Measurements from ENCODE around the gene EPC2. TPM values are rescaled to one million over a fixed set of nuclear protein-coding genes. Genes with fewer than 3 reads are reported as not detected.

The EPC2 gene
- total and polyA plus RNA-seq, 2 experiments from 2014 or later: 6.3 to 27.0 TPM

DNA sequence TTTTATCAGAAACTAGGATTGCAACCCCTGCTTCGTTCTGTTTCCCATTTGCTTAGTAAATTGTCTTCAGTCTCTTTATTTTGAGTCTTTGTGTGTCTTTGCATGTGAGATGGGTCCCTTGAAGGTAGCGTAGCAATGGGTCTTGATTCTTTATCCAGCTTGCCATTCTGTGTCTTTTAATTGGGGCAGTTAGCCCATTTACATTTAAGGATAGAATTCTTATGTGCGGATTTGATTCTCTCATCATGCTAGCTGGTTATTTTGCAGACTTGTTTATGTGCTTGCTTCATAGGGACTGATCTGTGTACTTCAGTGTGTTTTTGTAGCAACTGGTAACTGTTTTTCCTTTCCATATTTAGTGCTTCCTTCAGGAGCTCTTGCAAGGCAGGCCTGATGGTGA lies 73.5 kb downstream of the EPC2 start:
- no peak for ATAC-seq
- peaks cover 16% of the 10 kb centered on the region for H3K36me3 Mint-ChIP-seq (ENCODE audit: low read depth)
- Histone ChIP-seq H3K4me2 (no peak overlapping the region), H3K27ac (ENCODE audit: low read depth) (no peak overlapping the region), H3K79me2 (replicated peaks; ENCODE audit: insufficient read depth) (peaks cover 100% of the 10 kb centered on the region), H3F3A (replicated peaks; ENCODE audit: low read depth) (no peaks in the 10 kb centered on the region), H3K36me3 (ENCODE audit: insufficient read depth) (no peaks in the 10 kb centered on the region), H2AFZ (no peak overlapping the region), H3K4me3 (no peak overlapping the region), H4K20me1 (replicated peaks; ENCODE audit: insufficient read depth) (peaks cover 3% of the 10 kb centered on the region; the same call in 1 of the 2 replicates), H3K4me1 (ENCODE audit: insufficient read depth) (peaks cover 27% of the 10 kb centered on the region), H3K27me3 (ENCODE audit: insufficient read depth) (no peaks in the 10 kb centered on the region), H3K9me2 (ENCODE audit: insufficient read depth) (peaks cover 10% of the 10 kb centered on the region; the same call in 1 of the 2 replicates)
- no peak for DNase-seq (ENCODE audit: low spot score)
- no peak overlapping the region for H3K4me3 Mint-ChIP-seq
- H3K27ac Mint-ChIP-seq: no peak overlapping the region
- peaks cover 4% of the 10 kb centered on the region for H3K27me3 Mint-ChIP-seq (ENCODE audit: insufficient read depth, low read depth, poor library complexity)
- no peaks in the 10 kb centered on the region for H3K9me3 Mint-ChIP-seq
- no peak for TF ChIP-seq EZH2 (IDR thresholded peaks at IDR 0.05; ENCODE audit: low read depth, unreplicated experiment)
- TF ChIP-seq CREB1 (CRISPR knock-in tag; IDR thresholded peaks at IDR 0.05; ENCODE audit: low read depth): no peak
- TF ChIP-seq, protein P1, sequence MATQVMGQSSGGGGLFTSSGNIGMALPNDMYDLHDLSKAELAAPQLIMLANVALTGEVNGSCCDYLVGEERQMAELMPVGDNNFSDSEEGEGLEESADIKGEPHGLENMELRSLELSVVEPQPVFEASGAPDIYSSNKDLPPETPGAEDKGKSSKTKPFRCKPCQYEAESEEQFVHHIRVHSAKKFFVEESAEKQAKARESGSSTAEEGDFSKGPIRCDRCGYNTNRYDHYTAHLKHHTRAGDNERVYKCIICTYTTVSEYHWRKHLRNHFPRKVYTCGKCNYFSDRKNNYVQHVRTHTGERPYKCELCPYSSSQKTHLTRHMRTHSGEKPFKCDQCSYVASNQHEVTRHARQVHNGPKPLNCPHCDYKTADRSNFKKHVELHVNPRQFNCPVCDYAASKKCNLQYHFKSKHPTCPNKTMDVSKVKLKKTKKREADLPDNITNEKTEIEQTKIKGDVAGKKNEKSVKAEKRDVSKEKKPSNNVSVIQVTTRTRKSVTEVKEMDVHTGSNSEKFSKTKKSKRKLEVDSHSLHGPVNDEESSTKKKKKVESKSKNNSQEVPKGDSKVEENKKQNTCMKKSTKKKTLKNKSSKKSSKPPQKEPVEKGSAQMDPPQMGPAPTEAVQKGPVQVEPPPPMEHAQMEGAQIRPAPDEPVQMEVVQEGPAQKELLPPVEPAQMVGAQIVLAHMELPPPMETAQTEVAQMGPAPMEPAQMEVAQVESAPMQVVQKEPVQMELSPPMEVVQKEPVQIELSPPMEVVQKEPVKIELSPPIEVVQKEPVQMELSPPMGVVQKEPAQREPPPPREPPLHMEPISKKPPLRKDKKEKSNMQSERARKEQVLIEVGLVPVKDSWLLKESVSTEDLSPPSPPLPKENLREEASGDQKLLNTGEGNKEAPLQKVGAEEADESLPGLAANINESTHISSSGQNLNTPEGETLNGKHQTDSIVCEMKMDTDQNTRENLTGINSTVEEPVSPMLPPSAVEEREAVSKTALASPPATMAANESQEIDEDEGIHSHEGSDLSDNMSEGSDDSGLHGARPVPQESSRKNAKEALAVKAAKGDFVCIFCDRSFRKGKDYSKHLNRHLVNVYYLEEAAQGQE (IDR thresholded peaks at IDR 0.05; ENCODE audit: unreplicated experiment): no peak
- TF ChIP-seq STAT1 (IDR thresholded peaks at IDR 0.05; ENCODE audit: unreplicated experiment): no peak
- TF ChIP-seq JUNB (IDR thresholded peaks at IDR 0.05; ENCODE audit: unreplicated experiment): no peak
- TF ChIP-seq ZNF114 (CRISPR knock-in tag; IDR thresholded peaks at IDR 0.05): no peak
- no peak for TF ChIP-seq POLR2AphosphoS5 (IDR thresholded peaks at IDR 0.05; ENCODE audit: low read depth)
- TF ChIP-seq, protein P2, sequence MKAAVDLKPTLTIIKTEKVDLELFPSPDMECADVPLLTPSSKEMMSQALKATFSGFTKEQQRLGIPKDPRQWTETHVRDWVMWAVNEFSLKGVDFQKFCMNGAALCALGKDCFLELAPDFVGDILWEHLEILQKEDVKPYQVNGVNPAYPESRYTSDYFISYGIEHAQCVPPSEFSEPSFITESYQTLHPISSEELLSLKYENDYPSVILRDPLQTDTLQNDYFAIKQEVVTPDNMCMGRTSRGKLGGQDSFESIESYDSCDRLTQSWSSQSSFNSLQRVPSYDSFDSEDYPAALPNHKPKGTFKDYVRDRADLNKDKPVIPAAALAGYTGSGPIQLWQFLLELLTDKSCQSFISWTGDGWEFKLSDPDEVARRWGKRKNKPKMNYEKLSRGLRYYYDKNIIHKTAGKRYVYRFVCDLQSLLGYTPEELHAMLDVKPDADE (IDR thresholded peaks at IDR 0.05): no peak
- TF ChIP-seq, protein P3, sequence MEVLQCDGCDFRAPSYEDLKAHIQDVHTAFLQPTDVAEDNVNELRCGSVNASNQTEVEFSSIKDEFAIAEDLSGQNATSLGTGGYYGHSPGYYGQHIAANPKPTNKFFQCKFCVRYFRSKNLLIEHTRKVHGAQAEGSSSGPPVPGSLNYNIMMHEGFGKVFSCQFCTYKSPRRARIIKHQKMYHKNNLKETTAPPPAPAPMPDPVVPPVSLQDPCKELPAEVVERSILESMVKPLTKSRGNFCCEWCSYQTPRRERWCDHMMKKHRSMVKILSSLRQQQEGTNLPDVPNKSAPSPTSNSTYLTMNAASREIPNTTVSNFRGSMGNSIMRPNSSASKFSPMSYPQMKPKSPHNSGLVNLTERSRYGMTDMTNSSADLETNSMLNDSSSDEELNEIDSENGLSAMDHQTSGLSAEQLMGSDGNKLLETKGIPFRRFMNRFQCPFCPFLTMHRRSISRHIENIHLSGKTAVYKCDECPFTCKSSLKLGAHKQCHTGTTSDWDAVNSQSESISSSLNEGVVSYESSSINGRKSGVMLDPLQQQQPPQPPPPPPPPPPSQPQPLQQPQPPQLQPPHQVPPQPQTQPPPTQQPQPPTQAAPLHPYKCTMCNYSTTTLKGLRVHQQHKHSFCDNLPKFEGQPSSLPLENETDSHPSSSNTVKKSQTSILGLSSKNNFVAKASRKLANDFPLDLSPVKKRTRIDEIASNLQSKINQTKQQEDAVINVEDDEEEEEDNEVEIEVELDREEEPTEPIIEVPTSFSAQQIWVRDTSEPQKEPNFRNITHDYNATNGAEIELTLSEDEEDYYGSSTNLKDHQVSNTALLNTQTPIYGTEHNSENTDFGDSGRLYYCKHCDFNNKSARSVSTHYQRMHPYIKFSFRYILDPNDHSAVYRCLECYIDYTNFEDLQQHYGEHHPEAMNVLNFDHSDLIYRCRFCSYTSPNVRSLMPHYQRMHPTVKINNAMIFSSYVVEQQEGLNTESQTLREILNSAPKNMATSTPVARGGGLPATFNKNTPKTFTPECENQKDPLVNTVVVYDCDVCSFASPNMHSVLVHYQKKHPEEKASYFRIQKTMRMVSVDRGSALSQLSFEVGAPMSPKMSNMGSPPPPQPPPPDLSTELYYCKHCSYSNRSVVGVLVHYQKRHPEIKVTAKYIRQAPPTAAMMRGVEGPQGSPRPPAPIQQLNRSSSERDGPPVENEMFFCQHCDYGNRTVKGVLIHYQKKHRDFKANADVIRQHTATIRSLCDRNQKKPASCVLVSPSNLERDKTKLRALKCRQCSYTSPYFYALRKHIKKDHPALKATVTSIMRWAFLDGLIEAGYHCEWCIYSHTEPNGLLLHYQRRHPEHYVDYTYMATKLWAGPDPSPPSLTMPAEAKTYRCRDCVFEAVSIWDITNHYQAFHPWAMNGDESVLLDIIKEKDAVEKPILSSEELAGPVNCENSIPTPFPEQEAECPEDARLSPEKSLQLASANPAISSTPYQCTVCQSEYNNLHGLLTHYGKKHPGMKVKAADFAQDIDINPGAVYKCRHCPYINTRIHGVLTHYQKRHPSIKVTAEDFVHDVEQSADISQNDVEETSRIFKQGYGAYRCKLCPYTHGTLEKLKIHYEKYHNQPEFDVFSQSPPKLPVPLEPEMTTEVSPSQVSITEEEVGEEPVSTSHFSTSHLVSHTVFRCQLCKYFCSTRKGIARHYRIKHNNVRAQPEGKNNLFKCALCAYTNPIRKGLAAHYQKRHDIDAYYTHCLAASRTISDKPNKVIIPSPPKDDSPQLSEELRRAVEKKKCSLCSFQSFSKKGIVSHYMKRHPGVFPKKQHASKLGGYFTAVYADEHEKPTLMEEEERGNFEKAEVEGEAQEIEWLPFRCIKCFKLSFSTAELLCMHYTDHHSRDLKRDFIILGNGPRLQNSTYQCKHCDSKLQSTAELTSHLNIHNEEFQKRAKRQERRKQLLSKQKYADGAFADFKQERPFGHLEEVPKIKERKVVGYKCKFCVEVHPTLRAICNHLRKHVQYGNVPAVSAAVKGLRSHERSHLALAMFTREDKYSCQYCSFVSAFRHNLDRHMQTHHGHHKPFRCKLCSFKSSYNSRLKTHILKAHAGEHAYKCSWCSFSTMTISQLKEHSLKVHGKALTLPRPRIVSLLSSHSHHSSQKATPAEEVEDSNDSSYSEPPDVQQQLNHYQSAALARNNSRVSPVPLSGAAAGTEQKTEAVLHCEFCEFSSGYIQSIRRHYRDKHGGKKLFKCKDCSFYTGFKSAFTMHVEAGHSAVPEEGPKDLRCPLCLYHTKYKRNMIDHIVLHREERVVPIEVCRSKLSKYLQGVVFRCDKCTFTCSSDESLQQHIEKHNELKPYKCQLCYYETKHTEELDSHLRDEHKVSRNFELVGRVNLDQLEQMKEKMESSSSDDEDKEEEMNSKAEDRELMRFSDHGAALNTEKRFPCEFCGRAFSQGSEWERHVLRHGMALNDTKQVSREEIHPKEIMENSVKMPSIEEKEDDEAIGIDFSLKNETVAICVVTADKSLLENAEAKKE (CRISPR knock-in tag; IDR thresholded peaks at IDR 0.05): no peak
- no peak for TF ChIP-seq ZNF331 (CRISPR knock-in tag; IDR thresholded peaks at IDR 0.05; ENCODE audit: low read depth)
- no peak for TF ChIP-seq EZH2phosphoT487 (IDR thresholded peaks at IDR 0.05; ENCODE audit: unreplicated experiment)
- no peak for TF ChIP-seq NANOG (IDR thresholded peaks at IDR 0.05; ENCODE audit: borderline replicate concordance)
- TF ChIP-seq, protein P4, sequence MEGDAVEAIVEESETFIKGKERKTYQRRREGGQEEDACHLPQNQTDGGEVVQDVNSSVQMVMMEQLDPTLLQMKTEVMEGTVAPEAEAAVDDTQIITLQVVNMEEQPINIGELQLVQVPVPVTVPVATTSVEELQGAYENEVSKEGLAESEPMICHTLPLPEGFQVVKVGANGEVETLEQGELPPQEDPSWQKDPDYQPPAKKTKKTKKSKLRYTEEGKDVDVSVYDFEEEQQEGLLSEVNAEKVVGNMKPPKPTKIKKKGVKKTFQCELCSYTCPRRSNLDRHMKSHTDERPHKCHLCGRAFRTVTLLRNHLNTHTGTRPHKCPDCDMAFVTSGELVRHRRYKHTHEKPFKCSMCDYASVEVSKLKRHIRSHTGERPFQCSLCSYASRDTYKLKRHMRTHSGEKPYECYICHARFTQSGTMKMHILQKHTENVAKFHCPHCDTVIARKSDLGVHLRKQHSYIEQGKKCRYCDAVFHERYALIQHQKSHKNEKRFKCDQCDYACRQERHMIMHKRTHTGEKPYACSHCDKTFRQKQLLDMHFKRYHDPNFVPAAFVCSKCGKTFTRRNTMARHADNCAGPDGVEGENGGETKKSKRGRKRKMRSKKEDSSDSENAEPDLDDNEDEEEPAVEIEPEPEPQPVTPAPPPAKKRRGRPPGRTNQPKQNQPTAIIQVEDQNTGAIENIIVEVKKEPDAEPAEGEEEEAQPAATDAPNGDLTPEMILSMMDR (conservative IDR thresholded peaks at IDR 0.05; ENCODE audit: low read depth in 2 of 2): no peak
- H3K4me1 Mint-ChIP-seq: peaks cover 47% of the 10 kb centered on the region

Data from GM23338 (cell line).